ENCODE data around the gene RALGAPA2. TPM values are rescaled to one million over a fixed set of nuclear protein-coding genes. Genes with fewer than 3 reads are reported as not detected.

The RALGAPA2 gene
- total RNA-seq, 3 donors from 2014 or later (not counting 1 experiment from before 2014, with no cell fraction given): 26.6 to 33.9 (median 33.1) TPM

DNA sequence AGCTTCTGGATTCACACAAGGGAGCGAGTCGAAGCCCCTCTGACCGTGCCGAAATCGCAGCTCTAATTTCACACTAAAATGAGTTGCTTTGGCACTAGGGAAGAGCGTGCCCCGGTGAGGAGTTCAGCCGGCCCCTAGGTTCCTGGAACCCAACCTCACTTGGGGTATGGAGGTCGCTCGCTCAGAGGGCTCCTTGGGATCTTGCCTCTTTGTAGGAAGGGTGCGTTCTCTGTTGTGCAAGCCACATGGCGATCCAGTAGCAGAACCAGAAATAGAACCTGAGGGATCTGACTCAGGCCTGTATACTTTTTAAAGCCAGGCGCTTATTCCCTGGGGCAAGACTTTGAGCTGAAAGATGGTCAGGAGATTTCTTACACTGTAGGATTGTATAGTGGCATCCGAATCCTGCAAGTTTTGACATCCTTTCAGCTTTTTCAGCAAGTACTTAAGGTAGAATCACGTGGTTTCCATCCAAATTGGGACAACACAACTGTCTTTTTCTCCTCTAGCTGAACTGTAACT, 861 bp upstream of the RALGAPA2 start:
- Mint-ChIP-seq H3K27me3 (ENCODE audit: low read depth in 2 of 2) (no peaks in the 10 kb centered on the region), H3K4me1 (peaks cover 28 to 30% of the 10 kb centered on the region in 2 donors), H3K36me3 (no peaks in the 10 kb centered on the region), H3K9me3 (no peaks in the 10 kb centered on the region), H3K4me3 (peak overlapping the region; percentile 92), H3K27ac (peak overlapping the region; percentile 89 to 94)
- DNase-seq (peak in 1 of 2 donors; percentile 17), ATAC-seq (no peak)
- intact Hi-C loops (cut with micrococcal nuclease): loop anchor here (5.0 to 10.0 kb wide), 3 partner anchors 499 to 661 kb away; partner anchors contain the start of genes CFAP61, CRNKL1 and XRN2
- 67% methylated on average over 15 of the region's 15 CpGs for WGBS (ENCODE audit: insufficient coverage)
- Histone ChIP-seq H3K4me3 (ENCODE audit: low read length) (peak overlapping the region; percentile 57), H3K9me3 (ENCODE audit: control insufficient read depth, insufficient read depth, low read length) (no peaks in the 10 kb centered on the region), H3K27ac (ENCODE audit: low read length) (peak overlapping the region; percentile 87), H3K27me3 (ENCODE audit: control insufficient read depth, insufficient read depth, low read length) (no peaks in the 10 kb centered on the region), H3K36me3 (ENCODE audit: control insufficient read depth, insufficient read depth, low read length) (no peaks in the 10 kb centered on the region), H3K4me1 (ENCODE audit: control insufficient read depth, insufficient read depth, low read length) (peaks cover 17% of the 10 kb centered on the region)
- TF ChIP-seq, protein P1, sequence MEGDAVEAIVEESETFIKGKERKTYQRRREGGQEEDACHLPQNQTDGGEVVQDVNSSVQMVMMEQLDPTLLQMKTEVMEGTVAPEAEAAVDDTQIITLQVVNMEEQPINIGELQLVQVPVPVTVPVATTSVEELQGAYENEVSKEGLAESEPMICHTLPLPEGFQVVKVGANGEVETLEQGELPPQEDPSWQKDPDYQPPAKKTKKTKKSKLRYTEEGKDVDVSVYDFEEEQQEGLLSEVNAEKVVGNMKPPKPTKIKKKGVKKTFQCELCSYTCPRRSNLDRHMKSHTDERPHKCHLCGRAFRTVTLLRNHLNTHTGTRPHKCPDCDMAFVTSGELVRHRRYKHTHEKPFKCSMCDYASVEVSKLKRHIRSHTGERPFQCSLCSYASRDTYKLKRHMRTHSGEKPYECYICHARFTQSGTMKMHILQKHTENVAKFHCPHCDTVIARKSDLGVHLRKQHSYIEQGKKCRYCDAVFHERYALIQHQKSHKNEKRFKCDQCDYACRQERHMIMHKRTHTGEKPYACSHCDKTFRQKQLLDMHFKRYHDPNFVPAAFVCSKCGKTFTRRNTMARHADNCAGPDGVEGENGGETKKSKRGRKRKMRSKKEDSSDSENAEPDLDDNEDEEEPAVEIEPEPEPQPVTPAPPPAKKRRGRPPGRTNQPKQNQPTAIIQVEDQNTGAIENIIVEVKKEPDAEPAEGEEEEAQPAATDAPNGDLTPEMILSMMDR (IDR thresholded peaks at IDR 0.05): no peak

DNA sequence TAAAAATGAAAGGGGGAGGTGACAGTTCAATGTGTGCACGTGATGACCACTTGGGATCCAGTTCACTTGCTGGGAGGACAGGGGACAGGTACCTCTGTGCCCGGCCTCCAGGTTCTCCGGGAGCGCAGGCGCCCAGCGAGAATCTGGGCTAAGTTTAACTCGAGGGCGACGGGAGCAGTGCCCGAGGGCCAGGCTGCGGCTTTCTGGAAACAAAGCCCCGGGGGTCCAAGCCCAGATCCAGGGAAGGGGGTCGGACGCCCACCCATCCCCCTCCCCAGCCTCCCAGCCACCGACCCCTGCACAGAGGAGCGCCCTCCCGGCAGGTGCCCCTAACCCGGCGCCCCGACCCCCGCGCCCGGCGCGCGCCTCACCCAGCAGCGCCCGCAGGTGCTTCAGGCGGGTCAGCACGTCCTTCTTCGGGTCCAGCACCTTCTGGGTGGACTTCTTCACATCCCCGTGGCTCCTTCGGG, 405 bp downstream of the RALGAPA2 start:
- Mint-ChIP-seq H3K9me3 (no peaks in the 10 kb centered on the region), H3K27ac (peak overlapping the region; percentile 81 to 94), H3K27me3 (ENCODE audit: low read depth in 2 of 2) (no peaks in the 10 kb centered on the region), H3K4me3 (peak overlapping the region; percentile 93), H3K36me3 (no peaks in the 10 kb centered on the region), H3K4me1 (peaks cover 35% of the 10 kb centered on the region in 2 donors)
- Histone ChIP-seq H3K27ac (ENCODE audit: low read length) (peak overlapping the region; percentile 52), H3K9me3 (ENCODE audit: control insufficient read depth, insufficient read depth, low read length) (no peaks in the 10 kb centered on the region), H3K4me1 (ENCODE audit: control insufficient read depth, insufficient read depth, low read length) (peaks cover 17% of the 10 kb centered on the region), H3K27me3 (ENCODE audit: control insufficient read depth, insufficient read depth, low read length) (no peaks in the 10 kb centered on the region), H3K36me3 (ENCODE audit: control insufficient read depth, insufficient read depth, low read length) (no peaks in the 10 kb centered on the region), H3K4me3 (ENCODE audit: low read length) (peak overlapping the region; percentile 57)
- TF ChIP-seq, protein P1 (IDR thresholded peaks at IDR 0.05): no peak
- ATAC-seq: peak in 1 of 3 donors; percentile 1
- WGBS (ENCODE audit: insufficient coverage): 1% methylated on average over 33 of the region's 33 CpGs
- peak in 1 of 2 donors; percentile 25 for DNase-seq
- intact Hi-C loops (cut with micrococcal nuclease): loop anchor here (5.0 to 10.0 kb wide), 3 partner anchors 497 to 660 kb away; partner anchors contain the start of genes CFAP61, CRNKL1 and XRN2

DNA sequence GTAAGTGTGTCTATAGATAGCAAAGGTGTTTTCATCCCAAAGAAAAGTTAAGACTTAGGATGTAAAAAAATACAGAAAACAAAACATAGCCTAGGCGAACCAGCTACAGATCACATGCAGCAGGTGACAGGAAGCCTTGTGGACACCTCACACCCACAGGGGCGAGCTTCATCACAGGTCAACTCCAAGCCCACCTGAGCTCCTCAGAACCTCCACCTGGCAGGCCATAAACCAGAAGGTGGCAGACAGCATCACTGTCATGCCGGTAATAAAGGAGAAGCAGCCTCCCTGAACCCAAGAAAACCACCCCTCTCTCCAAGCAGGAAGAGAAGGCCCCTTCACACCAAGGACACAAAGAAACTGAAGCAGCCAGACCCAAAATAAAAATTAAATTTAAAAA, 1.0 kb downstream of the RALGAPA2 start:
- peaks cover 17% of the 10 kb centered on the region for H3K4me1 ChIP-seq (ENCODE audit: control insufficient read depth, insufficient read depth, low read length)
- Mint-ChIP-seq H3K27ac (peak overlapping the region; percentile 76 to 81), H3K4me3 (peak overlapping the region; percentile 93), H3K9me3 (no peaks in the 10 kb centered on the region), H3K4me1 (peaks cover 37 to 38% of the 10 kb centered on the region in 2 donors), H3K36me3 (no peaks in the 10 kb centered on the region), H3K27me3 (ENCODE audit: low read depth in 2 of 2) (no peaks in the 10 kb centered on the region)
- no peaks in the 10 kb centered on the region for H3K27me3 ChIP-seq (ENCODE audit: control insufficient read depth, insufficient read depth, low read length)
- H3K9me3 ChIP-seq (ENCODE audit: control insufficient read depth, insufficient read depth, low read length): no peaks in the 10 kb centered on the region
- H3K27ac ChIP-seq (ENCODE audit: low read length): peak overlapping the region; percentile 52
- H3K36me3 ChIP-seq (ENCODE audit: control insufficient read depth, insufficient read depth, low read length): no peaks in the 10 kb centered on the region
- ATAC-seq (no peak), DNase-seq (peak; percentile 25 to 50)
- TF ChIP-seq, protein P1 (IDR thresholded peaks at IDR 0.05): no peak
- H3K4me3 ChIP-seq (ENCODE audit: low read length): peak overlapping the region; percentile 57
- WGBS (ENCODE audit: insufficient coverage): 3% methylated on average over 3 of the region's 3 CpGs
- intact Hi-C loops (cut with micrococcal nuclease): loop anchor here (5.0 to 10.0 kb wide), 3 partner anchors 497 to 659 kb away; partner anchors contain the start of genes CFAP61, CRNKL1 and XRN2

Measured in natural killer cell (primary cell).